ENCODE results near the gene EEFSEC. TPM values are rescaled to one million over a fixed set of nuclear protein-coding genes. Genes with fewer than 3 reads are reported as not detected.

The EEFSEC gene
- total RNA-seq, 1 donor from 2014 or later: 7.1 TPM

DNA sequence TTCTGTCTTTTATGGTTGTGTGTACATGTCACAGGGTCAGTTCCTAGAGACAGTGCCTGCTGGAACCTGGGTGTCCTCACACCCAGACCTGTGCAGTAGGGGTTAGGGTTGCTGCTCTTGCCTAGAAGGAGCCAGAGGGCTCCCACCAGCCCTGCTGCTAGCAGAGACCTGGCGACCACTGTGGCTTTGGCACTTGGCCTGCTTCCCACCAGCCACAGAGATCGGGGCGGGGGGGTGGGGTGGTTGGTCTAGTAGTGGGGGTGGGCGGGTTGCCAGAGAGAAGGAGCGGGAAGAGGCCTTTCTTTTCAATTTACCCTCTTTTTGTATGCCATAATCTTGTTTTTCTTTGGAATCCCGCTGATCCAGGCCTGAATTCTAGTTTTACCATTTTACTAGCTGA, 29.4 kb downstream of the EEFSEC start:
- Mint-ChIP-seq H3K27me3 (ENCODE audit: unreplicated experiment) (peaks cover 1% of the 10 kb centered on the region), H3K4me3 (ENCODE audit: unreplicated experiment) (no peak overlapping the region), H3K9me3 (ENCODE audit: unreplicated experiment) (no peaks in the 10 kb centered on the region), H3K27ac (ENCODE audit: unreplicated experiment) (no peak overlapping the region), H3K4me1 (ENCODE audit: unreplicated experiment) (peaks cover 4% of the 10 kb centered on the region), H3K36me3 (ENCODE audit: low read depth, unreplicated experiment) (no peaks in the 10 kb centered on the region)
- TF ChIP-seq, protein P1, sequence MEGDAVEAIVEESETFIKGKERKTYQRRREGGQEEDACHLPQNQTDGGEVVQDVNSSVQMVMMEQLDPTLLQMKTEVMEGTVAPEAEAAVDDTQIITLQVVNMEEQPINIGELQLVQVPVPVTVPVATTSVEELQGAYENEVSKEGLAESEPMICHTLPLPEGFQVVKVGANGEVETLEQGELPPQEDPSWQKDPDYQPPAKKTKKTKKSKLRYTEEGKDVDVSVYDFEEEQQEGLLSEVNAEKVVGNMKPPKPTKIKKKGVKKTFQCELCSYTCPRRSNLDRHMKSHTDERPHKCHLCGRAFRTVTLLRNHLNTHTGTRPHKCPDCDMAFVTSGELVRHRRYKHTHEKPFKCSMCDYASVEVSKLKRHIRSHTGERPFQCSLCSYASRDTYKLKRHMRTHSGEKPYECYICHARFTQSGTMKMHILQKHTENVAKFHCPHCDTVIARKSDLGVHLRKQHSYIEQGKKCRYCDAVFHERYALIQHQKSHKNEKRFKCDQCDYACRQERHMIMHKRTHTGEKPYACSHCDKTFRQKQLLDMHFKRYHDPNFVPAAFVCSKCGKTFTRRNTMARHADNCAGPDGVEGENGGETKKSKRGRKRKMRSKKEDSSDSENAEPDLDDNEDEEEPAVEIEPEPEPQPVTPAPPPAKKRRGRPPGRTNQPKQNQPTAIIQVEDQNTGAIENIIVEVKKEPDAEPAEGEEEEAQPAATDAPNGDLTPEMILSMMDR (IDR thresholded peaks at IDR 0.05; ENCODE audit: unreplicated experiment): no peak
- DNase-seq (ENCODE audit: low spot score): no peak

DNA sequence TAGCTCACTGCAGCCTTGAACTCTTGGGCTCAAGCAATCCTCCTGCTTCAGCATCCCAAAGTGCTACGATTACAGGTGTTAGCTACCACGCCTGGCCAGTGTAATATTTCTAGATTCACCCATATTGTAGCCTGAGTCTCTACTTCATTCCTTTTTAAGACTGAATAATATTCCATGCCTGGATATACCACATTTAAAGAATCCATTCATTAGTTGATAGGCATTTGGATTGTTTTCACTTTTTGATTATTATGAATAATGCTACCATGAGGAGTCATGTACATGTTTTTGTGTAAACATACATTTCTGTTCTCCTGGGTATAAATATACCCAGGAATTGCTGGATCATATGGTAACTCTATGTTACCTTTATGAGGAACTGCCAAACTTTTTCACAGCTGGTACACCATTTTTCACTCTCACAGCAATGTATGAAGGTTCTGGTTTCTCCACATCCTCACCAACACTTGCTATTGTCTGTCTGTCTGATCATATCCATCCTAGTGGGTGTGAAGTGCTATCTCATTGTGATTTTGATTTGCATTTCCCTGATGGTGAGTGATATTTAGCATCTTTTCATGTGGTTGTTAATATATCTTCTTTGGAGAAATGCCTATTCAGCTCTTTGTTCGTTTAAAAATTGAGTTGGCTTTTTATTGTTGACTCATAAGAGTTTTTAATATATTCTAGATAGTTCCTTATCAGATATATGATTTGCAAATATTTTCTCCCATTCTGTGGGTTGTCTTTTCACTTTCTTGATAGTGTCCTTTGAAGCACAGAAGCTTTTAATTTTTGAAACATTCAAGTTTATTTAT, 32.6 kb downstream of the EEFSEC start:
- Mint-ChIP-seq H3K9me3 (ENCODE audit: unreplicated experiment) (no peaks in the 10 kb centered on the region), H3K36me3 (ENCODE audit: low read depth, unreplicated experiment) (no peaks in the 10 kb centered on the region), H3K27ac (ENCODE audit: unreplicated experiment) (no peak overlapping the region), H3K4me1 (ENCODE audit: unreplicated experiment) (no peaks in the 10 kb centered on the region), H3K27me3 (ENCODE audit: unreplicated experiment) (no peaks in the 10 kb centered on the region), H3K4me3 (ENCODE audit: unreplicated experiment) (no peak overlapping the region)
- no peak for DNase-seq (ENCODE audit: low spot score)
- TF ChIP-seq, protein P1 (IDR thresholded peaks at IDR 0.05; ENCODE audit: unreplicated experiment): no peak

DNA sequence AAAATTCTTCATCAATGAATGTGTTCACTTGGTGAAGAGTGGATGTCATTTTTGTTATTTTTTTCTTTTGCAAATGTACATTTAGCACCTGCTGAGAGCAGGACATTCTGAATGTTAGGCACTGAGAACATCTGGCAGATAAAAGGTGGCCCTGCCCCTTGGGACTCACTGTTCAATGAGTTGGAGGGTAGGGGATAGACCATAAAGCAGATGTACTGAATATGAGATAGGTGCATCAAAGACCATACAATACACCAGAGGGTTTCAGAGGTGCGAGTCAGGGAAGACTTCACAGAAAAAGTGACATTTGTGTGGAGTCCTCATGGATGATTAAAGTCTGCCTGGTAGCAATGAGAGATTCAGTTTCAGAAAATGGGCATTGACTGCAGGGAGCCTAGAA, 34.2 kb downstream of the EEFSEC start:
- Mint-ChIP-seq H3K27me3 (ENCODE audit: unreplicated experiment) (no peaks in the 10 kb centered on the region), H3K9me3 (ENCODE audit: unreplicated experiment) (no peaks in the 10 kb centered on the region), H3K36me3 (ENCODE audit: low read depth, unreplicated experiment) (no peaks in the 10 kb centered on the region), H3K4me1 (ENCODE audit: unreplicated experiment) (no peaks in the 10 kb centered on the region), H3K27ac (ENCODE audit: unreplicated experiment) (no peak overlapping the region), H3K4me3 (ENCODE audit: unreplicated experiment) (no peak overlapping the region)
- TF ChIP-seq, protein P1 (IDR thresholded peaks at IDR 0.05; ENCODE audit: unreplicated experiment): no peak
- DNase-seq (ENCODE audit: low spot score): no peak

DNA sequence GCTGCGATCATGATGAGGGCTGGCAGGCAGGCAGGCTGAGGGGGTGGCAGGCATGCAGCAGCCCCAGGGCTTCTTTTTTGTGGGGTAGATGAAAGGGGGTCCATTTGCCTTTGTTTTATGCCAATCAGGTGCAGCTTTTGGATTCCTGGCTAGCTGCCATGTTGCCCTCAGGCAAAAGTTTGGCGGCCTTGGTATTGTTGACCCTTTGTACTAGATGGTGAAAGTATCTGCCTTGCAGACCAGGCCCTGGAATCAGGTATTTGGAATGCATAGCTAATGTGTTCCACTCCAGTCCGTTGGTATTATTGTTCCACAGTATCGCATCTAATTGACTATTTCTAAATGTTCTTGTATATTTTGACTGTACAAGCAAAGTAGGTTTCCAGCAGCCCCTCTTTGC, 35.0 kb downstream of the EEFSEC start:
- Mint-ChIP-seq H3K36me3 (ENCODE audit: low read depth, unreplicated experiment) (no peaks in the 10 kb centered on the region), H3K4me1 (ENCODE audit: unreplicated experiment) (no peaks in the 10 kb centered on the region), H3K27ac (ENCODE audit: unreplicated experiment) (no peak overlapping the region), H3K4me3 (ENCODE audit: unreplicated experiment) (no peak overlapping the region), H3K9me3 (ENCODE audit: unreplicated experiment) (no peaks in the 10 kb centered on the region), H3K27me3 (ENCODE audit: unreplicated experiment) (no peaks in the 10 kb centered on the region)
- TF ChIP-seq, protein P1 (IDR thresholded peaks at IDR 0.05; ENCODE audit: unreplicated experiment): no peak
- no peak for DNase-seq (ENCODE audit: low spot score)

DNA sequence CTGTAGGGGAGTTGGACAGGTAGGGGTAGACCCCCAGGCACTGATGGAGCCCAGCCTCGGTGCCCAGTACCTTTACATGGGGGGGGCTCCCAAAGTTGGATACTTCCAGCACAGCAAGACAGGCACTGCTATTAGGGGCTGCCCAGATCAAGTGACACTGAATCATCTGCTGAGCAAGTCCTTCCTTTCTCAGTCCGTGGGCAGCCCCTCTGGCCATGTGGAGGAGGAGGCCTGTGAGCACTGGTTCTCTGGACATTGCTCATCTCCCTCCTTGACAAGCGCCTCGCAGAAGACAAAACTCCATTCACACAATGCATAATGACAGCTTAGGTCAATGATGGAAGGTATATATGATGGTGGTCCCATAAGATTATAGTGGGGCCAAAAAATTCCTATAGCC, 35.7 kb downstream of the EEFSEC start:
- H3K36me3 Mint-ChIP-seq (ENCODE audit: low read depth, unreplicated experiment): no peaks in the 10 kb centered on the region
- no peak for DNase-seq (ENCODE audit: low spot score)
- no peak overlapping the region for H3K4me3 Mint-ChIP-seq (ENCODE audit: unreplicated experiment)
- H3K9me3 Mint-ChIP-seq (ENCODE audit: unreplicated experiment): no peaks in the 10 kb centered on the region
- TF ChIP-seq, protein P1 (IDR thresholded peaks at IDR 0.05; ENCODE audit: unreplicated experiment): no peak
- no peak overlapping the region for H3K27ac Mint-ChIP-seq (ENCODE audit: unreplicated experiment)
- no peaks in the 10 kb centered on the region for H3K4me1 Mint-ChIP-seq (ENCODE audit: unreplicated experiment)
- no peaks in the 10 kb centered on the region for H3K27me3 Mint-ChIP-seq (ENCODE audit: unreplicated experiment)
